Measurements from ENCODE around the gene TP53BP2. TPM values are rescaled to one million over a fixed set of nuclear protein-coding genes. Genes with fewer than 3 reads are reported as not detected.
"Not testable (repeated sequence)": the region's sequence is repeated elsewhere in the genome, so short reads cannot be mapped to it uniquely, and the experiment has no call there.

Gene TP53BP2
- total RNA-seq, 1 donor from 2014 or later = 44.1 TPM

- no peak for DNase-seq (ENCODE audit: low spot score)
- ATAC-seq = no peak
Measured at GRCh38 chr1:223860051-223860622, 14.4 kb upstream of the TP53BP2 start.

GRCh38 chr1:223859058-223859457, 13.3 kb upstream of the TP53BP2 start:
- intact Hi-C loops (cut with DNase I) = no loop called here
- no peak for DNase-seq (ENCODE audit: low spot score)
- no peak for ATAC-seq

More at GRCh38 chr1:223860051-223860622, 14.4 kb upstream of the TP53BP2 start:
- intact Hi-C loops (cut with DNase I) = no loop called here

DNA sequence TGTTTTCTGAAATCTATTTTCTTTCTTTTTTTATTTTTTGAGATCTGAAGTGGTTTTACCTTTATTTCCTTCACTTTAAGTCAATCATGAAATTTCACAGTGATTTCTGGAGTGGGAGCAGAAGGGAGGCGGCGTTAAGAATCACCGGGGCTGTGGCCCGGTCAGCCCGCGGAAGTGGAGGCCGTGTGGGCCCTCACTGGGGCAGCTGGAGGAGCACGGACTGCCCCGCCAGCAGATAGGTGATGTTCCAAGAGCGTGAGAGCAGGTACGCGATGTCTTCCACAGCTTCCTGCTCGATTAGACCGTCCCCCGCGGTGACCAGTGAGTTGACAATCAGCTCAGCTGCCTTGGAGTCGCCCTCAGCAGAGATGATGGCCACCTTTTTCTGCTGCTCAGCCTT, 10.6 kb upstream of the TP53BP2 start:
- ATAC-seq = no peak
- intact Hi-C loops (cut with DNase I) = no loop called here
- DNase-seq (ENCODE audit: low spot score) = no peak

- intact Hi-C loops (cut with DNase I) = no loop called here
- ATAC-seq (no peak), DNase-seq (ENCODE audit: low spot score) (no peak)
Measured at GRCh38 chr1:223853748-223854147, 8.0 kb upstream of the TP53BP2 start.

- DNase-seq (ENCODE audit: low spot score) = no peak
- ATAC-seq = no peak
- intact Hi-C loops (cut with DNase I) = no loop called here
Measured at GRCh38 chr1:223853275-223853674, 7.5 kb upstream of the TP53BP2 start.

GRCh38 chr1:223852337-223852736, 6.6 kb upstream of the TP53BP2 start:
- DNase-seq (ENCODE audit: low spot score) = no peak
- intact Hi-C loops (cut with DNase I) = no loop called here
- ATAC-seq = no peak

DNA sequence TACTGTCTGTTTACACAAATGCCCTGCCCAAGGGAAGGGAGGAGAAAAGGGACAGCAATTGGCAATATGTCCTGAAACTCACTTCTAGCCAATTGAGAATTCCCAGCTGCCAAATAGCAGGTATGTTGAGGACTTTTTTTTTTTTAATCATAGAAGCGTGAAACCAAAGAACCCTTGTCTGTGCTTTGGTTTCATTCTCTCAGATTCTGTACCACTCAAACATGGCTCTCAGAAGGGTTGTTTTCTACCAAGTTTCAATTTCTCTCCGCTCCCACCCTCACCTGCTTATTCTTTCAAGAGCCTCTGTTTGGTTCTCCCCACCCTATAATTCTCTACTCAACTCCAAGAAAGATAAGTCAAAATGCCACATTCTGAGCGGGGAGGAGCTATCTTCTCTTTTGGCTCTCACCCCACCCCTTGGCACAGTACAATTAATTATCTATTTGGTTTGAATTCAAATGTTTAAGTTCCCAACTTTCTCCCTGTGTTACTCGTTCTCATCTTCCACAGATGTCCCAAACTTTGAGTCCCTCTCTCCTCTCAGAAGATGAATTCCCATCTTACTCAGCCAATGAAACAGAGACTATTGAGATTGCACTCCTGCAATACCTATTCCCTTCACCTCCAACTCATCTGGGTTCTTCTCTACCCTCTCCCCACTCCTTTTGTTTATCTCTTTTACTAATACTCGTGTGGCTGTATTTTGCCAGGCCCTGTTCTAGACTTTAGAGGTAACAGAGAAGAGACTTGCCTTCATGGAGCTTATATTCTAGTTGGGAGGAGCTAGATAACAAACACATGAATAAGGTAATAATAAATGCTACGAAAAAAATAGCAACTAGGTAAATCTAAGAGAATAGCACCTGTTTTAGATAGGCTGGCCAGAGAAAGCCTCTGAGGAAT, 3.9 kb upstream of the TP53BP2 start:
- intact Hi-C loops (cut with DNase I) = no loop called here
- no peak for DNase-seq (ENCODE audit: low spot score)
- ATAC-seq = no peak

- DNase-seq (ENCODE audit: low spot score) (no peak), ATAC-seq (no peak)
- intact Hi-C loops (cut with DNase I) = no loop called here
Measured at GRCh38 chr1:223848536-223848935, 2.8 kb upstream of the TP53BP2 start.

DNA sequence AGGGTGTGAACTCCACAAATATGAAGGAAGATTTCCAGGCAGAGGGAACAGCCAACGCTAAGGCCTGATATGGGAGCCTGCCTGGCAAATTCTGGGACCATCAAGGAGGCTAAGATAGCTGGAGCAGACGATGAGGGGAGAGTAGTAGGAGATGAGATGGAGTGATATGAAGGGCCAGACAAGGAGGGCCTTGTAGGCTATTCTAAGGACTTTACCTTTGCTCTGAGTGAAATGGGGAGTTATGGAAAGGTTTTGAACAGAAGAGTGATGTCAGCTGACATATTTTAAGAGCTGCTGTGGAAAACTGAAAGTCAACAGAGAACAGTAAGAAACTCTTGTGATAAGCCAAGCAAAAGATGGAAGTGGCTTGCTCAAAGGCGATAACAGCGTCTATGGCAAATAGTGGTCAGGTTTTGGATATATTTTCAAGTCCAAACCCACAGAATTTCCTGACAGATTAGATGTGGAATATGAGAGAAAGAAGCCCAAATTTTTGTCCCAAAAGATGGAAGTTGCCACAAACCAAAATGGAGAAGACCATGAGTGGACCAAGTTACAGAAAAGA, 2.1 kb upstream of the TP53BP2 start:
- DNase-seq (ENCODE audit: low spot score) = no peak
- no peak for ATAC-seq
- intact Hi-C loops (cut with DNase I) = no loop called here

- intact Hi-C loops (cut with DNase I) = no loop called here
- DNase-seq (ENCODE audit: low spot score) = peak; percentile 80
- ATAC-seq = peak; percentile 38
Measured at GRCh38 chr1:223845037-223845809, 524 bp downstream of the TP53BP2 start.

GRCh38 chr1:223844787-223845036, 1.0 kb downstream of the TP53BP2 start:
- no peak for DNase-seq (ENCODE audit: low spot score)
- ATAC-seq = no peak
- intact Hi-C loops (cut with DNase I) = no loop called here

GRCh38 chr1:223843934-223844786, 1.6 kb downstream of the TP53BP2 start:
- intact Hi-C loops (cut with DNase I) = no loop called here
- DNase-seq (ENCODE audit: low spot score) = no peak
- no peak for ATAC-seq

DNA sequence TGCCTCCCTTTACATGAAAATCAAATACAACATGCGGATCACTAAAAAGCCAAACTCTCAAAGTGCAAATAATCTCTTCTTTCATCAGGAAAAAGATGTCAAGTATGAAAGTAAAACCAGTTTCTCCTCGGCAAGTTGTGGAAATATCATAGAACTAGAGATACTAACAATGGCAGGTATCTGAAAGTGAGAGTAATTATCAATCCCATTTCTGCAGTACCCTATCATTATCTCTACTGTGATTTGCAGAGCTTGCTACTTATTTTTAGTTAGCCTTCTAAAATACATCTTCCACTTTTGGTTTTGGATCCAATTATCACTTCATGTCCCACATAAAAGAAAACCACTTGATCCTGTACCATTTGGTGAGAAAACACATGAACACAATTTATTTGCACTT, 3.0 kb downstream of the TP53BP2 start:
- DNase-seq (ENCODE audit: low spot score) (no peak), ATAC-seq (no peak)
- intact Hi-C loops (cut with DNase I) = no loop called here

GRCh38 chr1:223841977-223842623, 3.6 kb downstream of the TP53BP2 start:
- intact Hi-C loops (cut with DNase I); DNase-seq (ENCODE audit: low spot score); ATAC-seq: not testable (repeated sequence)

GRCh38 chr1:223840254-223840653, 5.5 kb downstream of the TP53BP2 start:
- no peak for DNase-seq (ENCODE audit: low spot score)
- no peak for ATAC-seq
- intact Hi-C loops (cut with DNase I) = no loop called here

DNA sequence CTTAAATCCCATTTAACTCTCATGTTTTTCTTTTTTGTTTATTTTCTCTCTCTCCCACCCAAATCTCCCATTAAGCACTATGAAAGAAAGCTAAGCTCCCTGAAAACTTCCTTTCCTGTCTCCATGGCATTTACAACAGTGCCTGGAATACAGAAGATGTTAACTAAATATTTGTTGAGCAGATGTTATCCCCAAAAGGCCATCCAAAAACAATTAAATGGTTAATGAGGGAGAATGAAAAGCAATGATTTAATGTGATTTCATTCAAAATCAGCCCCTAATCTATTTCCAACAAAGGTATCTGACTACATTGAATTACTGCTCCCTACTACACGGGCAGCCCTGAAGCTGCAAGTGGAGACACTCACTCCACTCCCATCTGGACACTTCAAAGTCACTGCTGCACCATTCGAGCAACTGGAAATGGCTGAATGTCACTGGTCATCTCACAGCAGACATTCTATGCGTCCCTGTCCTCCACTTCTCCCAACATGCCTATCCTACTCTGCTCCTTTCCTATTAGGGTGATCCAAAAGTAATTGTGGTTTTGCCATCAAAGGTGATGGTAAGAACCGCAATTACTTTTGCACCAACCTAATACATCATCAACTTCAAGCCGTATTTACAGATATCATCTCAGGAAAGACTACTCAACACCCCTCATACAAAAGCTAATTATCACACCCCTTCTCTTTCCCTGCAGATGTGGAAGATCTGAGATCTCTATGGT, 7.5 kb downstream of the TP53BP2 start:
- intact Hi-C loops (cut with DNase I) = no loop called here
- ATAC-seq (no peak), DNase-seq (ENCODE audit: low spot score) (no peak)

- no peak for DNase-seq (ENCODE audit: low spot score)
- intact Hi-C loops (cut with DNase I) = no loop called here
- no peak for ATAC-seq
Measured at GRCh38 chr1:223837687-223838086, 8.1 kb downstream of the TP53BP2 start.

DNA sequence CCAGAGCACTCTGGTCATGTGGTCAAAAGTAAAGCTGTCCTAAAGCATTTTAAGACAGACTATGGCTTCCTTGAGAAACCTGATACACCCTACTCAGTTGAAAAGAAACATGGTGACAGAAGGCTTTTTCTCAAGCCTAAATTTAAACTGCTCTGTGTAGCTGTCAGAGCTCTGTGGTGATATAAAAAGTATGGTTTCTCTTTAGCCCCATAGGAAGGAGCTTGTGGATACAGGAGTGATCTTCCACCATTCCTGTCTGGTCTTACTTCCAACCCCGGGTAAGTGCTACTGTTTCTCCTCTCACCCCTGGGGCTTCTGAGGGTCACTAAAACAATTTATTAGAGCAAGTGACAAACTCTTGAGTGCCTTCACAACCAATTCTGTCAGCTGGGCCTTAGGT, 8.5 kb downstream of the TP53BP2 start:
- DNase-seq (ENCODE audit: low spot score) (no peak), ATAC-seq (no peak)
- intact Hi-C loops (cut with DNase I) = no loop called here

Data from sciatic nerve (tissue), 2 donors.